Parathyroid adenoma (tissue), 2 donors: ENCODE data around the gene PPFIA4.

Experiments used
- H2AFZ ChIP-seq: fragments of 300-600 bp; sonication (generic); one replicate; pipeline ENCODE4 v1.7.0; 2017; ENCODE audit warnings: antibody characterized with exemption, mild to moderate bottlenecking
- H3K27ac ChIP-seq: fragments of 300-600 bp; sonication (generic); one replicate; pipeline ENCODE4 v1.7.0; 2017
- H3K27me3 ChIP-seq: fragments of 300-600 bp; sonication (generic); one replicate; pipeline ENCODE4 v1.7.0; 2017; ENCODE audit warnings: low read length; ENCODE audit not compliant: control insufficient read depth, insufficient read depth
- H3K36me3 ChIP-seq: fragments of 300-600 bp; sonication (generic); one replicate; pipeline ENCODE4 v1.7.0; 2017; ENCODE audit warnings: low read length; ENCODE audit not compliant: control insufficient read depth, insufficient read depth
- H3K4me1 ChIP-seq: fragments of 300-600 bp; sonication (generic); one replicate; pipeline ENCODE4 v1.7.0; 2017; ENCODE audit warnings: control low read depth
- H3K4me2 ChIP-seq: fragments of 300-600 bp; sonication (generic); one replicate; pipeline ENCODE4 v1.7.0; 2017; ENCODE audit warnings: low read length
- H3K4me3 ChIP-seq: fragments of 300-600 bp; sonication (generic); one replicate; pipeline ENCODE4 v1.7.0; 2017; ENCODE audit warnings: low read depth, low read length
- H3K79me2 ChIP-seq: fragments of 300-600 bp; sonication (generic); one replicate; pipeline ENCODE4 v1.7.0; 2017; ENCODE audit warnings: control low read depth
- H3K9ac ChIP-seq: fragments of 300-600 bp; sonication (generic); one replicate; pipeline ENCODE4 v1.7.0; 2017; ENCODE audit warnings: mild to moderate bottlenecking
- H3K9me3 ChIP-seq: fragments of 300-600 bp; sonication (generic); one replicate; pipeline ENCODE4 v1.7.0; 2017; ENCODE audit warnings: low read length; ENCODE audit not compliant: control insufficient read depth
- CTCF ChIP-seq: fragments of 300-600 bp; sonication (generic); IDR thresholded peaks from one replicate; pipeline ENCODE4 v1.7.0; 2017; ENCODE audit warnings: antibody characterized with exemption, mild to moderate bottlenecking
- donor health status: primary hyperparathyroidism.

Gene PPFIA4

DNA sequence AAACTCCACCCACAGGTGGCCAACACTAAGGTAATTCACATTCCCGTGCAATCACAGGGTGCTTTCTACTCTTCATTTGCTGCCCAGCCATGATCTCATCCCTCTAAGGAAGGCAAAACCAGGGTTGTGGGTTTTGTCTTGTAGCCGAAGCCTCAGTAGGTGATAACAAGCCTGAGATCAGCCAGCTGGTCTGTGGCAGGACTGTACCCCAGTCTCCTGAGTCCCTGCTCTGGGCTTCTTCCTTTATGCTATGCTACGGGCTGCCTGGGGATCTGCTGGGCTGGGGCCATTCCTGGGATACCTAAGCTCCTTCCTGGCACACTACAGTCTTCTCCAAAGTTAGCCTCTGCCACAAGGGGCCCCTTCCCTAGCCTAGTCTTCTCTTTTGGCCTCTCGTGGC, 9.8 kb downstream of the PPFIA4 start:
- Histone ChIP-seq H3K79me2 (no peaks in the 10 kb centered on the region), H3K9ac (no peak overlapping the region), H2AFZ (no peak overlapping the region), H3K36me3 (no peaks in the 10 kb centered on the region), H3K27ac (no peak overlapping the region), H3K4me2 (no peak overlapping the region), H3K4me3 (no peak overlapping the region), H3K4me1 (peaks cover 4% of the 10 kb centered on the region), H3K27me3 (no peaks in the 10 kb centered on the region), H3K9me3 (no peaks in the 10 kb centered on the region)
- TF ChIP-seq CTCF, result no peak

GRCh38 chr1:203036537-203036936, 10.2 kb downstream of the PPFIA4 start:
- Histone ChIP-seq H3K79me2 (no peaks in the 10 kb centered on the region), H3K4me3 (no peak overlapping the region), H3K27me3 (no peaks in the 10 kb centered on the region), H3K36me3 (no peaks in the 10 kb centered on the region), H3K27ac (no peak overlapping the region), H3K4me2 (no peak overlapping the region), H3K4me1 (peaks cover 4% of the 10 kb centered on the region), H2AFZ (no peak overlapping the region), H3K9me3 (no peaks in the 10 kb centered on the region), H3K9ac (no peak overlapping the region)
- no peak for TF ChIP-seq CTCF

DNA sequence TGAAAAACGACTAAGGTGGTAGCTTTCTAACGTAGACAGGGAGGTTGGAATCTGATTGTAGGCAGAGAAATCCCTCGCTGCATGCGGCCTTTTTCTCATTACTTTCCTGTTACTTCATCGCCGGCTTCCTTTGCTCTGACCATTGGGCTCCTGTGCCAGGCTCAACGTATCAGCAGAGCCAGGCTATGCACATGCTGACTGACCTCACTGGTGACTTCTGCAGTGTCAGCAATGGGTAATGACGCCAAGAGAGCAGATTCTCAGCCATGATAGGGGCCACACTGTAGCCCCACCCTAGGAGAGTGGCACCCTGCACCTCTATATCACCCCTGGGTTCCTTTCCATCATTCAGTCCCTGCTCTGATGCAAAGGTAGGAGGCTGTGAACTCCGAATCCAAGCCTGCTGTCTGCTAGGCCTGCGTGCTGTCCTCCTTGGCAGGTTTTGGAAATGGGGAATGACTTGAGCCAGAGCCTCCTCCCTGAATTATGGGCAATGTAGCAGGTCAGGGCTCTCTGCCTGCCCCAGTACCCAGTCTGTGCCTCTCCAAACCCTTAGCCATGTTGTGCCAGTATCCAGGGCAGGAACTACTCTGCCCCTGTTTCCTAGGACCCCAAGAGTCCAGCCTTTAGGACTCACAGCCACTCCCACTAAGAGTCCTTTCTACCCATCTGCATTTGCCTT, 11.4 kb downstream of the PPFIA4 start:
- Histone ChIP-seq H3K4me3 (no peak overlapping the region), H3K9ac (no peak overlapping the region), H3K4me2 (no peak overlapping the region), H3K4me1 (peaks cover 4% of the 10 kb centered on the region), H3K27ac (no peak overlapping the region), H3K36me3 (no peaks in the 10 kb centered on the region), H3K27me3 (no peaks in the 10 kb centered on the region), H3K9me3 (no peaks in the 10 kb centered on the region), H2AFZ (no peak overlapping the region), H3K79me2 (no peaks in the 10 kb centered on the region)
- TF ChIP-seq CTCF, result no peak

GRCh38 chr1:203038217-203038741, 12.0 kb downstream of the PPFIA4 start:
- H3K79me2 ChIP-seq, result no peaks in the 10 kb centered on the region
- no peak overlapping the region for H3K9ac ChIP-seq
- no peaks in the 10 kb centered on the region for H3K9me3 ChIP-seq
- TF ChIP-seq CTCF, result no peak
- no peak overlapping the region for H2AFZ ChIP-seq
- H3K4me3 ChIP-seq, result no peak overlapping the region
- no peaks in the 10 kb centered on the region for H3K36me3 ChIP-seq
- H3K27me3 ChIP-seq, result no peaks in the 10 kb centered on the region
- no peak overlapping the region for H3K27ac ChIP-seq
- peaks cover 4% of the 10 kb centered on the region for H3K4me1 ChIP-seq
- H3K4me2 ChIP-seq, result no peak overlapping the region
